Measurements from ENCODE around the gene PHACTR1.

The PHACTR1 gene

DNA sequence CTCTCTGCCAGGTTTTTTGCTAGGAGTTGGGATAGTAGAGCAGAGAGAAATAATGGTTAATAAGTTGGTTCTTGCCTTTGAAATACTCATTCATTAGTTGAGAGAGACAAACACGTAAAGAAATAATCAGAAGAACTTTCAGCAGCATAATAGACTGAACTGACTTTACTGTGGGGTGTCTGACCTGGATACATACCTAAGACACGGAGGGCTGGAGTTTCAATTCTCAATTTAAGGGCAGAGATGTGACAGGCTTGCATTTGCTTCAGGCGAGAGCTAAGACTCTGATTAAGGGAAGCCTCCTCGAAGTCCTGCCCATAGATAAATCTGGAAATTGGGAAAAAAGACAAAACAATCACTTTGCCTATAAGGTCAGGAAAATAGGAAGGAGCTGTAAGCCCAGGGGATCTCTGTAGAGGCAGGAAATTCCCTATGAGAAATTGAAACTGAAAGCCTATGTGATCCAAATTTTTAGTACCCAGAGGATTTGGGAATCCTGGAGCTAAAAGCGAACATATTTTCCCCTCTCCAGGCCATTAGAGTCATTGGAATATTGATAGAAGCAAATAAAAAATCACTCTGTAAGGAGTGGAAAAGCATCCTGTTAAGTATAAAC lies 276.8 kb downstream of the PHACTR1 start:
- no peak for DNase-seq (ENCODE audit: low spot score)

DNA sequence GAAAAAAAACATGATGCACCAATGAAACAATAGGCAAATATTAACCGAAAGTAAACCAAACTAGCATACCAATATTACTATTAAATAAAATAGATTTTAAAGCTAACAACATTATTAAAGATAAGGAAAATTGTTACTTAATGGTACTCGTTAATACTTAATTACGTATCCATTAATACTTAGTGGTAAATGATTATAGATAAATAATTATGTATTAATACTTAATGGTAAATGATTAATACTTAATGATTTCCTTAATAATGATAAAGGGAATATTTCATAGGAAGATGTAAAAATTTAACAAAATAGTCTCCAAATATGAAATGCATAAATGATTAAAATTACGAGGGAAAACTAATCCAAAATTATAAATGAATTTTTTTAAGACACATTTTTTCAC lies 278.9 kb downstream of the PHACTR1 start:
- no peak for DNase-seq (ENCODE audit: low spot score)

DNA sequence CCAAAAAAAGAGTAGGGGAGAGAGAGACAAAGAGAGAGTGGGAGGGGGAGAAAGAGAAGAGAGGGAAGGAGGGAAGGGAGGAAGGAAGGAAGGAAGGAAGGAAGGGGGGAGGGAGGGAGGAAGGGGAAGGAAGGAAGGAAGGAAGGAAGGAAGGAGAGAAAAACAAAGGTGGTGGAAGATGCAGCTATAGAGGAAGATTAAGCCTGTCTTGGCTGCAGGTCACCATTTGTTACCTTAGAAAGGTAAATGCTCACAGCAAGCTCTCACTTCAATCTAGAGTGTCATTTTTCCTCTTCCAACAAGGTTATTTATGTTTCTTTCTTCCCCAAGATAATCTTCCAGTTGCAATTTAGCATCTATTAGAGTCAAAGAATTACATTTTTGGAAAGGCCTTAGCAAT lies 284.0 kb downstream of the PHACTR1 start:
- no peak for DNase-seq (ENCODE audit: low spot score)

DNA sequence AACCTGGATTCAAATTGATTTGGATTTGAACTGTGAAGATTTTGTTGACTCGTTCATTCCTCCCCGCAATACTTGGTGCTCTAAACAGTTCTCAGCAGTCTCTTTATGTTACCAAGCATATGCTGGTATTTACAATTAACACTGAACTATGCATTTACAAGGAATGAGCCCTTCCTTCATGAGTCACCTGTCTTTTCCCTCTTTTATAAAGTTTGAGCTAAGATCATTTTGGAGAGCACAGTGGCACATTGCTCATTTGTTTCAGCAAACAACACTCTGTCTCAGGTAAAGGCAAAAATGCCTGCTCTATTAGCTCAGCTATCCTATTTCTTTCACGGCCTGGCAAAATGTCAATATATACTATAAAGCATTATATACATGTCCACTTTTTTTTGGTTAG lies 285.4 kb downstream of the PHACTR1 start:
- DNase-seq (ENCODE audit: low spot score): no peak

DNA sequence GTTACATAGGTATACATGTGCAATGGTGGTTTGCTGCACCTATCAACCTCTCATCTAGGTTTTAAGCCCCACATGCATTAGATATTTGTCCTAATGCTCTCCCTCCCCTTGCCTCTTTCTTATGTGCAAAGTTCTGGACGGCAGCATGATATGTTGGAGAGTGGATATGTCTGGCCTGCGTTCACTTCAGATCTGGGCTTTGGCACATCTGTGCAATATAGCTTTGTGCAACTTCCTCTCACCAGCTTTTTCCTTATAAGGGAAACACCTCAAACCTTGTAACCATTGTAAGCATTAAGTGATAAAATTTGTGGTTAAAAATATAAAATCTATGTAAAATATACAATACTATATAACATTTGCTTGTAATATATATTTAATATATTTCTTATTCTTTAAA lies 288.0 kb downstream of the PHACTR1 start:
- no peak for DNase-seq (ENCODE audit: low spot score)

DNA sequence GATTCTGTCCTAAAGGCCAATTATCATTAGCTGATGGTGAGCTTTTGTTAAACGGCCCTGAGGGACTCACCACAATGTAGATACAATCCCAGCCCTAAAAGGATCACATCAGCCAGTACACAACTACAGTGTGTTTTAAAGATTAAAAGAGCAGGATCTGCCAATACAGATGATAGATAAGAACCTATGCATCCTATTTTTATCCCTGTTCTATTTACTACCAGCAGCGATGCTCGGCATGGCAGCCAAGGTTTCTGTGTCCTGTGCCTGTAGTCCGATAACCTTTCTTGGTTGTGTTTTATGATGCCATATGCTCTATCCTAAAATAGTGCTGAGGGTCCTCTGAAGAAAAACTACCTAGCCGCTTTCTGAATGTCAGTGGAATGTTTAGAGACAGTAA lies 289.4 kb downstream of the PHACTR1 start:
- DNase-seq (ENCODE audit: low spot score): no peak

DNA sequence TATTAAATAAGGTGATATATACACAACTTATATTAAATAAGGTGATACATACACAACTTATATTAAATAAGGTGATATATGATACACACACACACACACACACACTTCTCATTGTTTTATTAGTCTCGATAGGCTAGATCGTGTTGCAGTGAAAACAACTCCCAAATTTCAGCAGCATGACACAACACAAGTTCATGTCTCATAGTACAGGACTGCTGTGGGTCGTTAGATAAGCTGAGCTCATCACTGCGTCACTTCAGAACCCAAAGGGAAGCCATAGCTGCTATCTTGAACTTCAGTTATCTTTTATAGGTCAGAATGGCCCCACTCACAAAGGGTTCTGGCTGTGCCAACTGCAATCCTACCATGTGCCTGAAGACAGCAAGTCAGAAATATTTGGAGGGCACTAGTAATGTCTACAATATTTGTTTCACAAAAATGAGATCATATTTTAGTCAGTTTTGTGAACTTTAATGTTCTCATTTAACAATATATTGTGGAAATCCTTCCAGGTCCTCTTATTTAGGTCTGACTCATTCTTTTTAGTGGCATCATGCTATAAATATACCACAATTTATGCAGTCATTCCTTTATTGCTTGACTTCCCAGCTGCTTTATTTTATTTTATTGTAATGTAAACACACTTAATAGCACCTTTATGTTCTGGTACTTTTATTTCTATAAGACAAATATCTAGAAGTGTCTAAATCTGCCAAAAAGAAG lies 290.2 kb downstream of the PHACTR1 start:
- no peak for DNase-seq (ENCODE audit: low spot score)

DNA sequence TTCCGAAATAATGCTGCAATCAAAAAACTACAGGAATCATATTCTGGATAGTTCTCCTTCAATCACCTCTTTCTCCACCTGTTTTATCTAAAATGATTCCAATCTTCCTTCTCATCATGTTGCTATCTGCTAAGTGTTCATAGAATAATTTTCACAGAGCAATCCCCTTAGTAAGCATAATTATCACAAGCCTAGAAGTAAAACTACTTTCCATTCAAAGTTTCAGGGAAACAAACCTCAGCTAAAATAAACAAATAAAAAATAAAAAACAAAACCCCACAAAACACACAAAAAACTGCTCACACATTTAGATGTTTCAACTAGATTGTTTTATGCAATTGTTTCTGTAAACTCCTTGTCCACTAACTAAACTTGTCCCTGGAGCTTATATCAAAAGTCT lies 291.2 kb downstream of the PHACTR1 start:
- no peak for DNase-seq (ENCODE audit: low spot score)

DNA sequence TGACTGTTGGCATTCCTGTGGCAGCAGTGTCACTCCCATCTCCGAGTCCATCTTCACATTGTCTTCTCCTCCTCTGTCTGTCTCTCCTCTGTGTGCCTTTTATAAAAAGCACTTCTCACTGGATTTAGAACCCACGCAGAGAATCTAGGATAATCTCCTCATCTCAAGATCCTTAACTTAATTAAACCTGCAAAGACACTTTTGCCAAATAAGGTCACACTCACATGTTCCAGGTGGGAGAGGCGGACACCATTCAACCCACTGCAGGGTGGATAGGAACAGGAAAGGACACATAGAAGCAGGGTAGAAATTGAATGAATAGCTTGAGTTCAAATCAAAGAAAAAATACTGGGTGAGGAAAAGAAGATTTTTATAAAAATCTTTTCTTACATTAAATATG lies 292.5 kb downstream of the PHACTR1 start:
- DNase-seq (ENCODE audit: low spot score): no peak

DNA sequence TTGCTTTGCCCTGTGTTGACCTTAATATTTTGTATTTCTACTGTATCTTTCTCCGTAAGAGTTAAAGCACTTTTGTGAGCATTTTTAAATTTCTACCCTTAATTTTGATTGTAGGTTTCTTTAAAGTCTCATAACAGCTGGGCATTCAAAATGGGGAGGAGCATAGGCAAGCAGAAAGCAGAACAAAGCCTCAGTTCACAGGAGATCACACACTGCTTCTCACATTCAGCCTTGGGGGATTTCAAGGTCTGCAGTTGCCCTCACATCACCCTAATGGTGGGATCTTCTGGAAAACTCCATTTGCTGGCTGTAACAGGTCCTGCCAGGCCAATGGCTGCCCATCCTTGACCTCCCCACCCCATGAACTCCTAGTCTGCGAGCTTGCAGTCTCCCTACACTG lies 292.9 kb downstream of the PHACTR1 start:
- no peak for DNase-seq (ENCODE audit: low spot score)

DNA sequence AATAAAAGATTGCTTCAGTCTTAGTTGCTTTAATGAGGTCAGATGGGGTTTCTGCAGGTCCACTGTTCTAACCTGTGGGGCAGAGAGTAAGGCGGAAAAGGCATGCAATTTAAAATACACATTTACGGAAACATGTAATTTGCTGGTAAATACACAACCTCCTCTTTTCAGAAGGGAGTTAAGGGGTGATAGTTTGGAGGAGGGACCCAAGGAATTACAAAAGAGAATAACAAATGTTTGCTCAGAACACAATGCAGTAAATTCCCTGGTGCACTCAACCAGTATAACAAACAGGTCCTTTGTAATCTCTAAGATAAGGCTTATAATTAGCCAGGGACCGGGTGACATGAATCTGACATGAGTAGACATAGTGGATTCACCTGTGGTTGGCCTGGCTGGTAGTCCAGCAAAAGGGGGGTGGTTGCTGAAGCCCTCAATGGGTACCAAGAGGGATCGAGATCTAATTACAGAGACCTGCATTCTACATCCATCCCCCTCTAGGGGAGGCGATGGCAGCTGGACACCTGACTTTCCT lies 295.1 kb downstream of the PHACTR1 start:
- no peak for DNase-seq (ENCODE audit: low spot score)

DNA sequence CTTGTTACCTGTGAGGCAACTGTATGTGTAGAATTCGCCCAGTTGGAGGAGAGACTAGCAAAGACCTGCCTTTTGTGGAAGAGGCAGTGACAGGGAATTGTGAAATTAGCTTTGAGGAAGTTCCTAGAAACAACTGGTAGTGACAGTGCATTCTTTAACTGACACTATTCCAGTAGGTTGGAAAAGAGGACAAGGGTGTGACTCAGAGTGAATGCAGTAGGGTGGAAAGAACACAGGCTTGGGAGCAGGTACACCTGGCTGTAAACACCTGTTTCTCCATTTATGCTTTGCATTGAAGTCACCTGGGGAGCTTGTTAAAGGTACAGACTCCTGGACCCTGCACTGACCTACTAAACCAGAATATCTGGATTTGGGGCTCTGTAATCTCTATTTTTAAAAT lies 295.7 kb downstream of the PHACTR1 start:
- DNase-seq (ENCODE audit: low spot score): no peak

DNA sequence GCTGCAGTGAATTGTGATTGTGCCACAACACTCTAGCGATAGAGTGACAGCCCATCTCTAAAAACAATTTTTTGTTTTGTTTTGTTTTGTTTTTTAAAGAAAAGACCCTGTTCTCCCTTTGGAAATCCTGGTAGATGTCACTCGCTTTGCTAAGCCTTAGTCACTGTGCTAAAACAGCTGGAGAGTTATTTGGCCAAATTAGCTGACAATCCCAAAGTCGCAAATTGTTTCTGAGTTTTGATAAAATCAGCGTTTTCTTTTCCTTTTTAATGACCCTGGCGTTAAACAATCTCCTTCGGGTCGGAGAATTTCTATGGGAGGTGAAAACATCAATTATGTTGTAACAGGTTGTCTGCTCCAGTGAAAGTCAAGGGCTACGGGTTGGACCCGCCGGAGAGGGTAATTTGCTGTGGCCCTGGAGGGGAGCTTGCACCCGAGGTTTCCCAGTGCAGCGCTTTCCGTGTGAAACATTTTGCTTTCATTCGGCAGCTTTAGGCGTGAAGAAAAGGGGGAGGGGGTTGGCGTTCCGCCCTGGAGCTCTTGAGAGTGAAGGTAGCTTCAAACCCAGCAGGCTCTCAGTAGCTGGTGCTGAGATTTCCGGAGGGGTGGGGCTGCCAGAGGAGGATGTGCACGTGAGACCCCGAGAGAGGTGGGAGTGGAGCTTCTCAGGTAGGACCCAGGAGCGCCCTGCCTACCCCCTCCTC lies 296.6 kb downstream of the PHACTR1 start:
- DNase-seq (ENCODE audit: low spot score): no peak

DNA sequence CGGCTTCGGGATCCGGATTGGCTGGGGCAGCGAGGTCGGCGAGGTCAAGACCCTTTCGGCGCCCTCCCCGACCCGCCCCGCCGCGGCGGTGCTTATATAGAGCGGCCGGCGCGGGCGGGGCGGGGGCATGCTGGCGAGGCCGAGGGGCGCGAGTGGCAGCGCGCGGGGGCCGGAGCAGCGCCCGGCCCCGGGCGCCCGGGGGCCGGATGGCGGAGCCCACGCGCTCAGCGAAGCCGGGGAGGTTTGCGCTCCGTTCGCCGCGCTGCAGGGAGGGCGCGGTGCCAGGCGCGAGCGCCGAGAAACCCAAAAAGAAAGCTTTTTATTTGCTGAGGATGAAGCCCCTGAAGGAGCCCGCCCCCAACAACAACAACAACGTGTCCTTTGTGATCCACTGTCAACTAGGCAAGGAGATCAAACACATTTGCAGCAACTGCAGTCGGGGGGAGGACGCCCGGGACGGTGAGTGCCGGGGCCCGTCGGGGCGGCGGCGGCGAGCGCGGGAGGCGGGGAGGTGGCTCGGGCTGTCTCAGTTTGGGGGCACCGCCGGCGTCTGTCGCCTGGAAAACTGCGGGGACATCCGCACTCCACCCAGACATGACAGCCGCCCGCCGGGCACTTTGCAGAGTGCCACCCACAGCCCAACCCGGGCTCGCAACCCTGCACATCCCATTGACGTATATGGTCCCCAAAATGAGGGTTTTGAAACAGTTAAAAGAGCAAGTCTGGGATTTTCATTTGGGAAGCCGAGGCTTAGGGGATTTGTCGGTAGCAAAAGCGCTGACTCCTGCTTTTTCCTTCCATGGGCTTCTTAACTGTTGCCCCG lies 297.3 kb downstream of the PHACTR1 start:
- DNase-seq (ENCODE audit: low spot score): no peak

DNA sequence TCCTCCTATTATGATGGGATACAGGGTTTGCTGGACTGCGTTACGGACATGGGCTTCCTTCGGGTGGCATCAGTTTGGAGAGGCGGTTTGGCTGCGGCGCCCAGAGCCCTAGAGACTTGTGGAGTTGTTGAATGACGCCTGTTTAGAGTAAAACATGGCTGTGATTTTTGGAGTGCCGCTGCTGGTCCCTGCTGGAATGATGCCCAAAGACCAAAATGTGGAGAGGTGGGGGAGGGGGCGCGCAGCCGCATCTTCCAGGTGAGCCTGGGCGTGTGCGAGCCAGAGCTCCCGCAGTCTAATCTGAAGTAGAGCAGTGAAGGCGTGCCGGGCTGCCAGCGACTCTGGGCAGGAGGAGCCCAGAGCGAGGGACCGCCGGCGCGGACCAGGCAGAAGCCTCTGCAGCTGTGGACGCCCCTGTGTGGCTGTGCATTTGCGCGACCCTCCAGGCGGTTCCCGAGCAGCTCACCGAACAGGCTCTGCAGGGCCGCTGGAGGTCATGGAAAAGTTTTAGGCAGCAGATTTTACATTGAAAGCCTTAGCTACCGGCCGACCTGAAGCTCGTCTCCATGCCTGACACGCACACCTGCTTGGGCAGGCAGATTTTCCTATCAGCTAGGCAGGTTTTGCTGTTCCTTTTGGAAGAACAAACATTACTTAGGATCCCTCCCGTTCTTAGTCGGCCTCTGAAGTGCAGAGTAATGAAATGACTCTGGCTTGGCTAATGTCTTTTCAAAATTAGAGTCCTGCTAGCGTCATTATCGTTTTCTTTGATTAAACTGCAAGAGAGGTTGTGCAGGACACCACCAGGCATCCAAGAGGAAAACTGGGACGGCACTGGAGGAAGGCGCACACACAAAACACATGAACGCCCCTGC lies 298.2 kb downstream of the PHACTR1 start:
- no peak for DNase-seq (ENCODE audit: low spot score)

DNA sequence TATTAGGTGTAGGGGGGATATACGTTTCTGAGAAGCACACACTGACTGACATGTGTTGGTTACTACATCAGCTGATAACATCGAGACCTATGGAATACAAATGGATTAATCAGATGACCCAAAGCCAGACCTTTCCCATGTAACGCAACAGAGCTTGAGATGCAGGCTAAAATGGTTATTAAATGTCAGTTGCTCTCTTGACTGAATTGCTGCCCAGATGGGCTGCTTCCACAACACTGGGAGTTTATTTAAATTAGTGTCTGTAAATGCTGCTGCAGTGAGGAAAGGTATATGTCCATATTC lies 298.8 kb downstream of the PHACTR1 start:
- no peak for DNase-seq (ENCODE audit: low spot score)

DNA sequence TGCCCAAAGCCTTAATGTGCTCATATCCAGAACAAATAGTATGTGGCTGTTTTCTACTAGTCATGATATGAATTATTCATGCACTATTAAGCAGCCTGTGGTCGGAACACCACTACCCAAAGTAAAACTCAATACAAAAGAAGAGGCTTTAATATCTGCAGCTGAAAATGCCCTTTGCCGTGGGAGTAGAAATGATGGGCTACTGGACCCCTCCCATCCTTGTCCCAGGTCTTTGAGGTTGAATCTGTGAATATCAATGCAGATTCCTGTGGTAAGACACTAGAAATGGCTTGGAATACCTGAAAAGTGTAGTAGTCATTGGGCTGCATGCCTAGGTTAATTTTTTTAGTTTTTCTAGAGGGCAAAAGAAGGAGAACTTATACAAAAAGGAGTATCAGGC lies 308.0 kb downstream of the PHACTR1 start:
- no peak for DNase-seq (ENCODE audit: low spot score)

DNA sequence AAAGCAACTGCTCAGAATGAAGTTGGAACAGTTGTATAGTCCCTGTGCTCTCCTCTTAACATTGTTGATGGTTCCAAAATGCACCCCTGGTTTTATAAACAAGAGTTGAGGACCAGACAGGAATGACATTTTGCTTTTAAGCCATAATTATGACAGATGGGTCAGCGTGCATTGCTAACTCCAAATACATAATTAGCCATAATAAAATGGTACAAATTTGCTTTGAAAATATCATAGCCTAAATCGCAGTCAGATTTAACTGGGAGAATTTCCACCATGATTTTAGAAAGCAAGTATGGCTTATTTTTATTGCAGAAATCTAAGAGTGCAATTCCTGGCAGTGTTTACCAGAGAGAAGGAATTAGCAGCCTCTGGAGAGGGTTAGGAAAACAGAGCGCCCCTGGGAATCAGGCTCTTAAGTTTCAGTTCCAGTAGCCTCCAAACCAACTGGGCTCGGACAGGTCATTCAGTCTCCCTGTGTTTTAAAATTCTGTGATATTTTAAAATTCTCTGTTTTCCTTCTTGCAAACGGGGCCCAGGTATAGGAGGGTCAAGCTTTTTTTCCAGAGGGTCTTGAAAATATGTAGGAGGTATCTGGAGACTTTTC lies 309.4 kb downstream of the PHACTR1 start:
- DNase-seq (ENCODE audit: low spot score): no peak

DNA sequence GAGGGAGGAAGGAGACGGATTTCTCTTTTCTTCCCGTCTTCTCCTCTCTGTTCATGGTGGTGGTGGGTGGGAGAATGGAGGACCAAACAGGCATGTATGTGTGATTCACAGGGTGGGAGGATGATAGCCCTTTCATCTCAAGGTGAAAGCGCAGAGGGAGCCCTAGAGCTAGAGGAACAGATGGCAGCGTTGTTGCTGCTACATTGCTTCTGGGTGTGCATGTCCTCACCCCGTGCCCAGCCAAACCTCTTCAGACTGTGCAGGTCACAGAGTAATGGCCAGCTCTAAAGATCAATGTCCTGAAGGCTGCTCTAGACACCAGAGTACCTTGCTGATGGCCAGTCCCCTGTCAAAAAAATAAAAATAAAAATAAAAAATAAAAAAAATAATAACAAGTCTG lies 310.0 kb downstream of the PHACTR1 start:
- DNase-seq (ENCODE audit: low spot score): no peak

DNA sequence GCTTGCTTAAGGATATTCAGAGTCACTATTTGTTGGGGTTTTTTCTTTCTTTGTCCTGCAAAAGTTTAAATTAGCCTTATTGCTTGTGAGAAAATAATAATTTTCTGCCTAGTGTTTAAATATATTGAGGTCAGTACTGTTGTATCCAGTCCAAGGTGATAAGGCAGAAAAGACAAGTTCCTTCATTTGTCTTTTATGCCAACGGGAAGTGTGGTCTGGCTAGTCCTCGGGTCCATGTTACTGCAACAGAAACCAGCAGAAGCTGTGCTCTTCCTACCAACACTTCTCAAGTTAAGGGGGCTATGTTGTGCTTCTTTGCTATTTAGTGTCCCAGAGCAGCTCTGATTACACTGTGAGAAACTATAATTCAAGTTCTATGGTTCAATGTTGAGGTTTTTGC lies 310.6 kb downstream of the PHACTR1 start:
- DNase-seq (ENCODE audit: low spot score): no peak

DNA sequence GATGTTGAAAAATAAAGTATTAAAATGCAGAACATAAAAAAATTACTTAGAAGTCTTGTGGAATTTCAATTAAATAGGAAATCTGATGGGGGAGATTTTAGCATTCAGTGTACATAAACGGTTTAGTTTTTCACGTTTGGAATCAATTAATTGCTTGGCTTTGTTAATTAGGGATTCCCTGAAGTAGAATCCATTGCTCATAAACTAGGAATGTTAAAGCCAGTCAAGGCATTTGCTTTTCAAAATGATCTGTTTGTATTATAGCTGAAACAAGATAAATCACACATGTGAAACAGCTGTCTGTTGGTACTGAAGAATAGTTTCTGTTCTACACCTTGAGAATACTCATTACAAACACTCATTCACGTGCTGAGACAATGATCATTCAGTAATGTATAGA lies 313.8 kb downstream of the PHACTR1 start:
- DNase-seq (ENCODE audit: low spot score): no peak
